HL-60 (cell line): ENCODE data around the gene ADCY5.

Source experiments
- GABPA ChIP-seq: IDR thresholded peaks from 2 replicates; pipeline ENCODE4 v1.6.1; 2012; ENCODE audit warnings: low read depth
- TF ChIP-seq, protein P1 (sequence below): IDR thresholded peaks from one replicate; pipeline ENCODE4 v1.5.1; 2011; ENCODE audit warnings: low read length, control low read depth, inconsistent platforms; ENCODE audit not compliant: insufficient read depth

DNA sequence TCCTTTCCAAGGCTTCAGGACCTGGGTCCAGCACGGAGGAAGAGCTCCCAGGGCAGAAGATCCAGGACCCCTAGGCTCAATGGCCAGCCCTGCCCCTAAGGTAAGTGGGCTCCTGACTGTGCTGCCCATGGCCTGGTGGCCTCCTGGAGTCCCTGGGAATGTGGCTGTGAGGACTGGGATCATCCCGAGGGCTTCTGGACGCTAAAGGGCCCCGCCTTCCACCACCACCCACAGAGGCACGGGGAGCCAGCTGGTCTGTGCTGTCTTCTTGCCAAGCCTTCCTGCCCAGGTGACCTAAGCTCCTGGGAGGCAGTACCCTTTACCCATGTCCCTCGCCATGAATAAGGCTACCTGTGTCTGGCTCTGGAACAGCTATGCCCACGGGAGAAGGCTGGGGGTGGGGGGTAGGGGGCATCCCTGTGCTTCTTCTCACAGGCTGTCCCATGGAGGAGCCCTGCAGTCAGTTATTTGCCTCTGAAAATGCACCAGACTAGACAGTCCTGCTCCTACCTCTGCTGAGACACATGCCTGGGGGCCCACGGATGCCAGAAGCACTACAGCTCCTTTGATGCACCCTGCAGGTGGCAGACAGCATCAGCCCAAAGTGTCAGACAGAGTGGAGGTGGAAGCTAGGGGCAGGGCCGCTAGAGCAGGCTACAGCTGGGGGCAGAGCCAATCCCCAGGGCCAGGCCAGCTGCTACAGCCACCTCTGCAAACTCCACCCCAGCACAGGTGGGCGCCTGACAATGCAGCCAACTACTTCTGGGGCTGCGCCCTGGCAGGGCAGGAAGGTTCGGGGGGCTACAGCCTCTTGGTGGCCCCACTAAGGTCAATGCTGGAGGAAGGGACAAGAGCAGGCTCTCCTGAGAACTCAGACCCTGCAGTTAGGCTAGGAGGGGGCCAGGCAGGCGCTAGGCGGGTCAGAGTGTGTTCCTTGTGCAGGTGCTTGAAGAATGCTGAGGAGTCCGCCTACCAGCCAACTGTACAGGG lies 156.3 kb downstream of the ADCY5 start:
- TF ChIP-seq GABPA, result no peak
- TF ChIP-seq, protein P1, sequence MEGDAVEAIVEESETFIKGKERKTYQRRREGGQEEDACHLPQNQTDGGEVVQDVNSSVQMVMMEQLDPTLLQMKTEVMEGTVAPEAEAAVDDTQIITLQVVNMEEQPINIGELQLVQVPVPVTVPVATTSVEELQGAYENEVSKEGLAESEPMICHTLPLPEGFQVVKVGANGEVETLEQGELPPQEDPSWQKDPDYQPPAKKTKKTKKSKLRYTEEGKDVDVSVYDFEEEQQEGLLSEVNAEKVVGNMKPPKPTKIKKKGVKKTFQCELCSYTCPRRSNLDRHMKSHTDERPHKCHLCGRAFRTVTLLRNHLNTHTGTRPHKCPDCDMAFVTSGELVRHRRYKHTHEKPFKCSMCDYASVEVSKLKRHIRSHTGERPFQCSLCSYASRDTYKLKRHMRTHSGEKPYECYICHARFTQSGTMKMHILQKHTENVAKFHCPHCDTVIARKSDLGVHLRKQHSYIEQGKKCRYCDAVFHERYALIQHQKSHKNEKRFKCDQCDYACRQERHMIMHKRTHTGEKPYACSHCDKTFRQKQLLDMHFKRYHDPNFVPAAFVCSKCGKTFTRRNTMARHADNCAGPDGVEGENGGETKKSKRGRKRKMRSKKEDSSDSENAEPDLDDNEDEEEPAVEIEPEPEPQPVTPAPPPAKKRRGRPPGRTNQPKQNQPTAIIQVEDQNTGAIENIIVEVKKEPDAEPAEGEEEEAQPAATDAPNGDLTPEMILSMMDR, result no peak
